ENCODE measurements around the gene MICAL3.

MICAL3 gene

DNA sequence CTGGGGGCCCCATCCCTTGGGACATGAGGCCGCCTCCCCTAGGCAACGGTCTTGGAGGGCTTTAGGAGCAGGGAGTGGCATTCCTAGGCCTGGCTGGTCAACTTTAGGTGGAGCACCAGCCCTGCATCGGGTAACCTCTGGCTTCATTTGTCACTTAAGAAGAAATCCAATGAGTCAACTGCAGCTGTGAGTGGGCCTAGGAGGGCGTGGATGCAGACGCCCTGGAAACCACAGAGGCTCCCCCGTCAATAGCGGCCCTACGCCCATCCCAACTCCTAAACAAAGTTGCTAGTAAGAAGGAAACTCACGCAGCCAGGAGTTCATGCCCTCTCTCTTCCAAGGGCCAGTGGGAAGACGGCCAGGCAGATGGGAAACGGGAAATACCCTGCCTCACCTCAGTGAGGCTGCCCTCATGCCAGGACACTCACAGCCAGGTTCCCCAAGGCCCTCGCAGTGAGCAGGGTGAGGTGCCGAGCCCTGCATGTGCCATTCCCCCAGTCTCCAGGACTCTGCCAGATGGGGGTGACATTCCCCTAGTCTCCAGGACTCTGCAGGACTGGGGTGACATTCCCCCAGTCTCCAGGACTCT is 270.9 kb downstream of the MICAL3 start:
- H4K20me1 ChIP-seq (ENCODE audit: insufficient read depth, low read length), result no peaks in the 10 kb centered on the region
- no peaks in the 10 kb centered on the region for H3K36me3 ChIP-seq (replicated peaks; ENCODE audit: insufficient read depth, low read length)
- no peaks in the 10 kb centered on the region for H3K9me3 ChIP-seq (replicated peaks; ENCODE audit: insufficient read depth, low read length)
- no peaks in the 10 kb centered on the region for H3K27me3 ChIP-seq (replicated peaks; ENCODE audit: insufficient read depth, low read length)
- DNase-seq, result no peak
- no peaks in the 10 kb centered on the region for H3K9me2 ChIP-seq (replicated peaks; ENCODE audit: insufficient read depth, low read length)
- H3K27ac ChIP-seq (ENCODE audit: low read length), result no peak overlapping the region
- no peaks in the 10 kb centered on the region for H3K4me1 ChIP-seq (ENCODE audit: low read length)
- peaks cover 64% of the 10 kb centered on the region for H3K79me2 ChIP-seq (ENCODE audit: low read length)
- H2AFZ ChIP-seq (ENCODE audit: low read length), result no peak overlapping the region
- TF ChIP-seq, protein P1, sequence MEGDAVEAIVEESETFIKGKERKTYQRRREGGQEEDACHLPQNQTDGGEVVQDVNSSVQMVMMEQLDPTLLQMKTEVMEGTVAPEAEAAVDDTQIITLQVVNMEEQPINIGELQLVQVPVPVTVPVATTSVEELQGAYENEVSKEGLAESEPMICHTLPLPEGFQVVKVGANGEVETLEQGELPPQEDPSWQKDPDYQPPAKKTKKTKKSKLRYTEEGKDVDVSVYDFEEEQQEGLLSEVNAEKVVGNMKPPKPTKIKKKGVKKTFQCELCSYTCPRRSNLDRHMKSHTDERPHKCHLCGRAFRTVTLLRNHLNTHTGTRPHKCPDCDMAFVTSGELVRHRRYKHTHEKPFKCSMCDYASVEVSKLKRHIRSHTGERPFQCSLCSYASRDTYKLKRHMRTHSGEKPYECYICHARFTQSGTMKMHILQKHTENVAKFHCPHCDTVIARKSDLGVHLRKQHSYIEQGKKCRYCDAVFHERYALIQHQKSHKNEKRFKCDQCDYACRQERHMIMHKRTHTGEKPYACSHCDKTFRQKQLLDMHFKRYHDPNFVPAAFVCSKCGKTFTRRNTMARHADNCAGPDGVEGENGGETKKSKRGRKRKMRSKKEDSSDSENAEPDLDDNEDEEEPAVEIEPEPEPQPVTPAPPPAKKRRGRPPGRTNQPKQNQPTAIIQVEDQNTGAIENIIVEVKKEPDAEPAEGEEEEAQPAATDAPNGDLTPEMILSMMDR (IDR thresholded peaks at IDR 0.05; ENCODE audit: low read length), result no peak
- TF ChIP-seq EZH2phosphoT487 (IDR thresholded peaks at IDR 0.05; ENCODE audit: low read length) (no peak), EZH2 (optimal IDR thresholded peaks at IDR 0.05; ENCODE audit: low read depth, low read length) (no peak)
- no peak overlapping the region for H3K9ac ChIP-seq (ENCODE audit: low read length)
- no peak overlapping the region for H3K4me3 ChIP-seq (ENCODE audit: low read length)
- no peak overlapping the region for H3K4me2 ChIP-seq (ENCODE audit: low read depth, low read length)
- no peaks in the 10 kb centered on the region for H3F3A ChIP-seq (ENCODE audit: insufficient read depth, low read length)

DNA sequence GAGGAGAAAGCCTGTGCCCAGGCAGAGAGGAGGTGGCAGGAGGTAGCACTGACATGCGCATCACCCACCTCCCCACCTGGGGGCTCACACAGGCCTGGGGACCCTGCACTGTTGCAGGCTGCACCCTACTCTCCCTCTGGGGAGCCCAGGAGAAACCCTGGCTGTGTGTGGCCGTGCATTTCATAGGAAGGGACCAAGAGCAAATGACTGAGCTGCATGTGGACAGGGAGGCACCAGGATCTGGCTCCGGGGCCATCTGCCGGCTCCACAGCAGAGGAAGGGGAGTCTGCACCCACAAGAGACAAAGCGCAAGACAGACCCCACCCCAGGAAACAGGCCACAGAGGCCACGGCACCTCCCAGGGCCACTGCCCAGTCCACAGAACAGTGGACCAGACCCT is 272.8 kb downstream of the MICAL3 start:
- DNase-seq, result no peak
- Histone ChIP-seq H3K9me3 (replicated peaks; ENCODE audit: insufficient read depth, low read length) (no peaks in the 10 kb centered on the region), H3K27ac (ENCODE audit: low read length) (no peak overlapping the region), H3K9ac (ENCODE audit: low read length) (no peak overlapping the region), H4K20me1 (ENCODE audit: insufficient read depth, low read length) (no peaks in the 10 kb centered on the region), H3K79me2 (ENCODE audit: low read length) (peaks cover 50% of the 10 kb centered on the region), H3K4me2 (ENCODE audit: low read depth, low read length) (no peak overlapping the region), H3K27me3 (replicated peaks; ENCODE audit: insufficient read depth, low read length) (no peaks in the 10 kb centered on the region), H3K36me3 (replicated peaks; ENCODE audit: insufficient read depth, low read length) (no peaks in the 10 kb centered on the region), H3K9me2 (replicated peaks; ENCODE audit: insufficient read depth, low read length) (no peaks in the 10 kb centered on the region), H3K4me3 (ENCODE audit: low read length) (no peak overlapping the region), H3F3A (ENCODE audit: insufficient read depth, low read length) (no peaks in the 10 kb centered on the region), H3K4me1 (ENCODE audit: low read length) (no peaks in the 10 kb centered on the region), H2AFZ (ENCODE audit: low read length) (no peak overlapping the region)
- TF ChIP-seq, protein P1 (IDR thresholded peaks at IDR 0.05; ENCODE audit: low read length), result no peak
- TF ChIP-seq EZH2 (optimal IDR thresholded peaks at IDR 0.05; ENCODE audit: low read depth, low read length), result no peak
- no peak for TF ChIP-seq EZH2phosphoT487 (IDR thresholded peaks at IDR 0.05; ENCODE audit: low read length)

DNA sequence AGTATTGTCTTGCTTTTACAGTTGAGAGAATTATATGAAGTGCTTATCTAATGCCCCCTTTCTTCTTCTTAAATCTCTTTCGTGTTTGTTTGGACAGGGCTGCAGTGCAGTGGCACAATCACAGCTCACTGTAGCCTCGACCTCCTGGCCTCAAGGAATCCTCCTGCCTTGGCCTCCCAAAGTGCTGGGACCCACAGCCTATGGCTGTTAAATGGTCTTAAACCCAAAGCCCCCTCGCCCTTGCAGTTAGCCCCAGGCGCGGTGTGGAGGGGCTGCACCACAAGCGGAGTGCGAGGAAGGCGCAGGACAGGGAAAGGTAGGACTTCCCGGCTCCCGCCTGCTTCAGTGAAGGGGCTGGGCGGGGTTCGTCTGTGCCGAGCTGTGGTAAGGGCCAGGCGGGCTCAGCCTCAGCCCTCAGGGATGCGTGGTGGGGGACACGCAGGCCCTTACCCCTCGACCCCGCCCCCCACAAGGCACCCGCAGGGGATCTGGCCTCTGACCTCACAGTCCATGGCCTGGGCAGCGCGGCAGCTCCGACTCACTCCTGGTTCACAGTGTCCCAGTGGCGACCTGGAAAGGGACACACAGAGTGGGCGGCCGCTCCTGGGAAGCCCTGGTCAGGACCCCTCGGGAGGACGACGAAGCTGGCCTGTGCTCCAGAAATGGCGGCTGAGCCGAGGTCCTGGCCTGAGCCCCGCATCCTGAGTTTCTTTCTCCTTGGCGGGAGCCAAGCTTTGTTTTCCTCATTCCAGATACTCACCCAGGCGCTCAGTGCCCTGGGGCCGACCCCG is 274.6 kb downstream of the MICAL3 start:
- Histone ChIP-seq H3K27ac (ENCODE audit: low read length) (no peak overlapping the region), H3K4me3 (ENCODE audit: low read length) (no peak overlapping the region), H3K79me2 (ENCODE audit: low read length) (peaks cover 40% of the 10 kb centered on the region), H3K4me1 (ENCODE audit: low read length) (no peaks in the 10 kb centered on the region), H3K9ac (ENCODE audit: low read length) (no peak overlapping the region), H3K27me3 (replicated peaks; ENCODE audit: insufficient read depth, low read length) (no peaks in the 10 kb centered on the region), H3K9me2 (replicated peaks; ENCODE audit: insufficient read depth, low read length) (no peaks in the 10 kb centered on the region), H3F3A (ENCODE audit: insufficient read depth, low read length) (no peaks in the 10 kb centered on the region), H3K4me2 (ENCODE audit: low read depth, low read length) (no peak overlapping the region), H2AFZ (ENCODE audit: low read length) (no peak overlapping the region), H3K9me3 (replicated peaks; ENCODE audit: insufficient read depth, low read length) (no peaks in the 10 kb centered on the region), H4K20me1 (ENCODE audit: insufficient read depth, low read length) (no peaks in the 10 kb centered on the region), H3K36me3 (replicated peaks; ENCODE audit: insufficient read depth, low read length) (no peaks in the 10 kb centered on the region)
- TF ChIP-seq, protein P1 (IDR thresholded peaks at IDR 0.05; ENCODE audit: low read length), result no peak
- TF ChIP-seq EZH2 (optimal IDR thresholded peaks at IDR 0.05; ENCODE audit: low read depth, low read length) (no peak), EZH2phosphoT487 (IDR thresholded peaks at IDR 0.05; ENCODE audit: low read length) (no peak)
- DNase-seq, result no peak

Measured in MM.1S (cell line).